Measurements from ENCODE around the gene ZNF770.

The ZNF770 gene, protein sequence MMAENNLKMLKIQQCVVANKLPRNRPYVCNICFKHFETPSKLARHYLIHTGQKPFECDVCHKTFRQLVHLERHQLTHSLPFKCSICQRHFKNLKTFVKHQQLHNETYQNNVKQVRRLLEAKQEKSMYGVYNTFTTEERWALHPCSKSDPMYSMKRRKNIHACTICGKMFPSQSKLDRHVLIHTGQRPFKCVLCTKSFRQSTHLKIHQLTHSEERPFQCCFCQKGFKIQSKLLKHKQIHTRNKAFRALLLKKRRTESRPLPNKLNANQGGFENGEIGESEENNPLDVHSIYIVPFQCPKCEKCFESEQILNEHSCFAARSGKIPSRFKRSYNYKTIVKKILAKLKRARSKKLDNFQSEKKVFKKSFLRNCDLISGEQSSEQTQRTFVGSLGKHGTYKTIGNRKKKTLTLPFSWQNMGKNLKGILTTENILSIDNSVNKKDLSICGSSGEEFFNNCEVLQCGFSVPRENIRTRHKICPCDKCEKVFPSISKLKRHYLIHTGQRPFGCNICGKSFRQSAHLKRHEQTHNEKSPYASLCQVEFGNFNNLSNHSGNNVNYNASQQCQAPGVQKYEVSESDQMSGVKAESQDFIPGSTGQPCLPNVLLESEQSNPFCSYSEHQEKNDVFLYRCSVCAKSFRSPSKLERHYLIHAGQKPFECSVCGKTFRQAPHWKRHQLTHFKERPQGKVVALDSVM

DNA sequence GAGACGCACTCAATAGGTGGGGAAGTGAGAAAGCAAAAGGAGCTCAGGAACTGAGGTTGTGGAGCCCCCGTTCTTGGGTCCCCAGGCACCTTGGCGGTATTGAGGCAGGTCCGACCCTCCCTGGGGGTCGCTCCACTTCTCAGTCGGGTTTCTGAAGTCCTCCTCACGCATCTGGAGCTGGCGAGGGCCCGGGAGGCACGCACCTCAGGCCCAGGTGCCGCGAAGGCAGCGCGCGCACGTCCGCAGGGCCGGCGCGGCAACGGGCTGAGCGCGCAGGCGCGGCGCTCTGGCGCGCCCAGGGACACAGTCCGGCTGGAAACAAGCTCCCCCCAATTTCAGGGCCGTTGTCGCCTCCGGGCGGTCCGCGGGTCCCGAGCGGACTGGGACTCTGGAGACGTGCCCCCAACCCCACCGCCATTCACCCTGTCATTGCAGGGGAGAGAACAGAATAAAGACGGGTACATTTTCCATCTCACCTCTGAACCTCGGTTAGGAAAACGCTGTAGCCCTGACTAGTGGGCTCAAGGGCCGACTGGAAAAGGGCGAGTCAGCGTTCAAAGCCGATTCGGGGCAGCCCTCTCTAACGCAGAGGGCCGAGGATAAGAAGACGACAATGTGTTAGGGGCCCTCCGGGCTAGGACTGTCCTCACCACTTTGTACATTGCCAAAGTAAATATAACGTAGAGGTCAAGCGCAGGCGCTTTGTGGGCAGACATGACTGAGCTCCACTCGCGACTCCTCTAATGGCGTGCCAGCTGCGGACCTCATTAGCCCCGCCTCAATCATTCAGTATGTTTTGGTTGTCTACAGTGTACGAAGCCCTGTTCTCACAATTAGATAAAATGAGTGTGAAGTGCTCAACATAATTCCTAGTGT is at the start of gene ZNF770:
Gene ZNF770 (minus strand): TSS at position 261 of the 876 bp plus-strand sequence. CDS start 4,853 bp downstream, outside the sequence.
- DNase-seq (ENCODE audit: extremely low read depth in 1 of 2, low read depth in 1 of 2), result peak; percentile 50 to 69

GRCh38 chr15:35028235-35028984 is 40.3 kb upstream of the ZNF770 start:
- DNase-seq (ENCODE audit: extremely low read depth in 1 of 2, low read depth in 1 of 2), result no peak

- no peak for DNase-seq (ENCODE audit: extremely low read depth in 1 of 2, low read depth in 1 of 2)
These were observed 35.7 kb upstream of the ZNF770 start for GRCh38 chr15:35023804-35024203.

- DNase-seq (ENCODE audit: extremely low read depth in 1 of 2, low read depth in 1 of 2), result no peak
These were observed 32.9 kb upstream of the ZNF770 start for GRCh38 chr15:35020974-35021373.

DNA sequence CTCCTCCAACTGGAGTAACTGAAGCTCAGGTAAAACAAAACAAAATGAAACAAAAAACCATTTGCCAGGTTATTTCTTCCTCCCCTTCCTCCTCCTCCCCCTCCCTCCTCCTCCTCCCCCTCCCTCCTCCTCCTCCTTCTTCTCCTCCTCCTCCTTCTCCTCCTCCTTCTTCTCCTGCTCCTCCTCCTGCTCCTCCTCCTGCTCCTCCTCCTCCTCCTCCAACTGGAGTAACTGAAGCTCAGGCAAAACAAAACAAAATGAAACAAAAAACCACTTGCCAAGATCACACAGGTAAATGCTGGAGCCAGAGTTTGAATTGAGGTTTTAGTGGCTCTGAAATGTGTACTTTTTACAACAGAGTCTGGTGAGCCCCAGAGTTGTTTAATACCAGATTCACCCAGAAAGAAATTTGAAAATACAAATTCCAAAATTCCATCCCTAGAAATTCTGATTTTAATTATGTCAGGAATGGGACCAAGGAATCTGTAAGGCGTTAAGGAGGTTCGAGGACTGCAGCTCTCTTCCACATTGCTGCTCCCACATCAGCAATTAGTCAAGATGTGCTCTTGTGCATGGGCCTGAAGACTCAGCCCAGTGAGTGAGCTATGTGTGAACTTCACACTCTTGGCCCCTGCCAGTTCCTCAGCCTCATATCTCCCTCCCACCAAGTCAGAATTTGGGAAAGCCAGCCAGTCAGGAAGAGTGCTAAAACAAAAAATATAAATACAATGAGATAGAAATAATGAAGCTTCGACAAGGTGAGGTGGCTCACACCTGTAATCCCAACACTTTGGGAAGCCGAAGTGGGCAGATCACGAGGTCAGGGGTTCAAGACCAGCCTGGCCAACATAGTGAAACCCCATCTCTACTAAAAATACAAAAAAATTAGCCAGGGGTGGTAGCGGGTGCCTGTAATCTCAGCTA is 31.6 kb upstream of the ZNF770 start:
- no peak for DNase-seq (ENCODE audit: extremely low read depth in 1 of 2, low read depth in 1 of 2)

DNA sequence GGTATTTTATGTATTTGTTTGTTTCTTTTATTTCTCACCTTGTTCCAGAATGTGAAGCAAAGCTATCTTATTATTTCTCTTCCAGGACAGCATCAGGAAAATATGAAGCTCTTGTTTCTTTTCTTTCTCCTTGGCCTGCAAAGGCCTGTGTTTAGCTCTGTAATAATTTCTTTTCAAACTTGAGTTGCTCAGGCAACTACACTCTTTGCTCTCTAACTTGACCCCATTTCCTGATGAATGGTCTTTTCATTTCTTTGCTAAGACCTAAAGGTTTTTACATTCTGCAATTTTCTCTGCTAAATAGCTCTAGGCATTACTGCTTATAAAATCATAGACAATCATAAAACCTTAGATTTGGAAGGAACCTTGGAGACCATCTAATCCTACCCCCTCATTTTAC is 26.2 kb upstream of the ZNF770 start:
- no peak for DNase-seq (ENCODE audit: extremely low read depth in 1 of 2, low read depth in 1 of 2)

- no peak for DNase-seq (ENCODE audit: extremely low read depth in 1 of 2, low read depth in 1 of 2)
These were observed 25.3 kb upstream of the ZNF770 start for GRCh38 chr15:35013370-35013769.

DNA sequence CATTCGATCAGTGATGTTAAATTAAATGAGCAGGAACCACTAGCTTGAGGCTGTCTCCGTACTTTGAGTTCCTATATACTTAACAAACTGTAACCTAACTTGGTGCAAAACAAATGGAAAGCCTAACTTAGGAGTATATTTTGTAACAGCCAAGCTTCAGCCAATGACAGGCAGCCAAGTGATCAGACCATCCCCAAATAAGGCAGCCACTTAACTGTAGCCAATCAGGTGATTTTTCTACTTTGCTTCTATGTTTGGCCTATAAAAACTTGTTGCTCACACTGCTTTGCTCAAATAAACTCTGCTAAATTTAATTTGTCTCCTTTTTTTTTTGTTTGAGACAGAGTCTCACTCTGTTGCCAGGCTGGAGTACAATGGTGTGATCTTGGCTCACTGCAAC is 19.3 kb upstream of the ZNF770 start:
- DNase-seq (ENCODE audit: extremely low read depth in 1 of 2, low read depth in 1 of 2), result no peak

DNA sequence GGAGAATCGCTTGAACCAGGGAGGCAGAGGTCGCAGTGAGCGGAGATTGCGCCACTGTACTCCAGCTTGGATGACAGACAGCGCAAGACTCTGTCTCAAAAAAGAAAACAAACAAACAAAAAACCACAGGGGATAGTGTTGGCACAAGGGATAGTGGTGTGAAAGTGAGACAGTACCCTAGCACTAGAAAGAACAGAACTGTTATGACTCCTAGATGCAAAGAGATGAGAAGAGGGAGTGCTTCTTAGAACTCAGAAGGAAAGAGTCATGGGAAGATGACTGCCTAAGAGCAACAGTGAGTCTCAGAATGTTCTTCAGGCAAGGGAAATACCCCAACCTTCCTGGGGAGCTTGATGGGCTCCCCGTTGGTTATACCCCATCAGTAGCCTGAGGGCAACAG is 17.8 kb upstream of the ZNF770 start:
- no peak for DNase-seq (ENCODE audit: extremely low read depth in 1 of 2, low read depth in 1 of 2)

GRCh38 chr15:35003928-35004327 is 15.8 kb upstream of the ZNF770 start:
- no peak for DNase-seq (ENCODE audit: extremely low read depth in 1 of 2, low read depth in 1 of 2)

DNA sequence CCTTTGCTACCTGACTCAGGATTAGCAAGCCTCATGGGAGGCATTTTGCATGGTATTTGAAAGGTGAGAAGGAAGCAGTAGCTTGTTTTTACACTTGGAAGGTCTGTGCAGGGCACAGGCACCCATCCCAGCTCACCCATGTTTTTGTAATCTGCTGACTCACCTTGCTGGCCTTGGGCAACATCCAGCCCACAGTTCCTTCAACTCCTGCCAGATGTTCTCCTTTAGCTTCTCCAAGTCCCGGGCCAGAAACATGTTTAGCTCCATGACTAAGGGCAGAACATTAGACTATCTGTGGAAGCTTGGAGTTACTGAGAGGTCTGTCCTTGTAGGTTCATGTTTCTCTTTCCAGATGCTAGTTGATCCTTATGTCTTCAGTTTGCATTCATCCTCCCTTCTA is 12.4 kb upstream of the ZNF770 start:
- no peak for DNase-seq (ENCODE audit: extremely low read depth in 1 of 2, low read depth in 1 of 2)

GRCh38 chr15:34999906-35000305 is 11.8 kb upstream of the ZNF770 start:
- no peak for DNase-seq (ENCODE audit: extremely low read depth in 1 of 2, low read depth in 1 of 2)

GRCh38 chr15:34994925-34995324 is 6.8 kb upstream of the ZNF770 start:
- no peak for DNase-seq (ENCODE audit: extremely low read depth in 1 of 2, low read depth in 1 of 2)

GRCh38 chr15:34993877-34994276 is 5.8 kb upstream of the ZNF770 start:
- DNase-seq (ENCODE audit: extremely low read depth in 1 of 2, low read depth in 1 of 2), result no peak

GRCh38 chr15:34993412-34993811 is 5.3 kb upstream of the ZNF770 start:
- DNase-seq (ENCODE audit: extremely low read depth in 1 of 2, low read depth in 1 of 2), result no peak

- DNase-seq (ENCODE audit: extremely low read depth in 1 of 2, low read depth in 1 of 2), result no peak
These were observed 469 bp downstream of the ZNF770 start for GRCh38 chr15:34987609-34988026.

- no peak for DNase-seq (ENCODE audit: extremely low read depth in 1 of 2, low read depth in 1 of 2)
These were observed 1.2 kb downstream of the ZNF770 start for GRCh38 chr15:34986771-34987480.

- DNase-seq (ENCODE audit: extremely low read depth in 1 of 2, low read depth in 1 of 2), result no peak
These were observed 1.8 kb downstream of the ZNF770 start for GRCh38 chr15:34986326-34986725.

All from activated CD8-positive, alpha-beta memory T cell treated with anti-CD3 and anti-CD28 coated beads for 1 hour (primary cell).